Transverse colon (tissue), 4 donors: Measurements from ENCODE around the gene MRNIP. TPM values are rescaled to one million over a fixed set of nuclear protein-coding genes. Genes with fewer than 3 reads are reported as not detected.
A peak's percentile ranks its signal among the peaks of the same experiment; 100 is the strongest.
"Not testable (repeated sequence)": the region's sequence is repeated elsewhere in the genome, so short reads cannot be mapped to it uniquely, and the experiment has no call there.

ENCODE experiments used
- DNase-seq: peaks from one replicate; pipeline ENCODE4 v3.0.0-alpha.2; 2019
- H3K27ac ChIP-seq, 4 donors: fragments of 200-600 bp; sonication (generic); 2 replicates each; pipeline ENCODE4 v1.5.1; 2016 to 2018; ENCODE audit warnings: inconsistent platforms in 4 of 4
- H3K27me3 ChIP-seq: fragments of 200-600 bp; sonication (generic); 2 replicates; pipeline ENCODE4 v1.5.1; 2017; ENCODE audit warnings: inconsistent platforms
- H3K36me3 ChIP-seq, 4 donors: fragments of 200-600 bp; sonication (generic); 2 replicates each; pipeline ENCODE4 v1.5.1; 2017 to 2019; ENCODE audit warnings: inconsistent platforms in 4 of 4
- H3K4me1 ChIP-seq, 4 donors: fragments of 200-600 bp; sonication (generic); 2 replicates each; pipeline ENCODE4 v1.5.1; 2017 to 2020; ENCODE audit warnings: inconsistent platforms in 4 of 4
- H3K4me3 ChIP-seq, 4 donors: fragments of 200-600 bp; sonication (generic); 1 replicate in 1 of 4; 2 replicates in 3 of 4; pipeline versions ENCODE4 v1.5.1 to v1.6.1; 2017 to 2019; ENCODE audit warnings: inconsistent platforms in 4 of 4
- H3K9me3 ChIP-seq, 2 donors: fragments of 200-600 bp; sonication (generic); 2 replicates each; pipeline ENCODE4 v1.5.1; 2017 to 2019; ENCODE audit warnings: inconsistent platforms in 2 of 2
- EP300 ChIP-seq: sonication (generic); formaldehyde crosslinking; IDR thresholded peaks from one replicate; pipeline ENCODE4 v1.6.1; 2017; ENCODE audit warnings: antibody characterized with exemption, low read depth
- POLR2A ChIP-seq: fragments of 450-650 bp; IDR thresholded peaks from one replicate; pipeline ENCODE4 v1.6.1; 2016; ENCODE audit warnings: antibody characterized with exemption, mild to moderate bottlenecking, moderate library complexity
- POLR2AphosphoS5 ChIP-seq, 3 donors: sonication (generic); formaldehyde crosslinking; IDR thresholded peaks; one replicate each; pipeline ENCODE4 v1.6.1; 2016; ENCODE audit warnings: antibody characterized with exemption in 3 of 3
- WGBS, 2 donors: methylation state at CpG; one replicate each; pipeline ENCODE4 v1.1.5; 2018; ENCODE audit warnings: low coverage in 1 of 2; 5-methylcytosine and 5-hydroxymethylcytosine counted together
- in situ Hi-C, 4 donors: fragments of 200-750 bp; cut with MboI; loops; one replicate each; pipeline versions ENCODE4 v1.15.0 to v1.15.1; 2017; ENCODE audit warnings: low sequenced_read_pairs in 3 of 4, low pct_ligation_motif_present in 1 of 4, low pct_unique_long_range_greater_than_20kb in 1 of 4
- intact Hi-C: fragments of 100-400 bp; cut with DNase I; formaldehyde crosslinking; loops from one replicate; pipeline ENCODE4 v1.15.1; 2023; ENCODE audit warnings: low total_unique reads
- small RNA-seq, 4 donors: library from RNA; depleted of rRNA; stranded (forward); fragments of <200 nt; gene quantifications; one replicate each; pipeline ENCODE3, GENCODE V24; 2016
- total RNA-seq, 4 donors: library from RNA; depleted of rRNA; stranded (reverse); fragments of >200 nt; gene quantifications; one replicate each; pipeline ENCODE4 v1.1.0, GENCODE V29; 2016
- TF ChIP-seq, protein P1 (sequence below), 5 experiments: fragments of 200-600 bp in 3 of 5; fragments of 450-650 bp in 2 of 5; sonication (generic) in 3 of 5; IDR thresholded peaks; 1 replicate in 2 of 5; 2 replicates in 3 of 5; pipeline ENCODE4 v1.5.1; 2016 to 2017; ENCODE audit warnings: antibody characterized with exemption in 5 of 5, inconsistent platforms in 3 of 5, mild to moderate bottlenecking in 2 of 5, moderate library complexity in 1 of 5

The MRNIP gene
- total RNA-seq, 4 donors from 2014 or later: 24.7 to 124 (median 42.9) TPM

DNA sequence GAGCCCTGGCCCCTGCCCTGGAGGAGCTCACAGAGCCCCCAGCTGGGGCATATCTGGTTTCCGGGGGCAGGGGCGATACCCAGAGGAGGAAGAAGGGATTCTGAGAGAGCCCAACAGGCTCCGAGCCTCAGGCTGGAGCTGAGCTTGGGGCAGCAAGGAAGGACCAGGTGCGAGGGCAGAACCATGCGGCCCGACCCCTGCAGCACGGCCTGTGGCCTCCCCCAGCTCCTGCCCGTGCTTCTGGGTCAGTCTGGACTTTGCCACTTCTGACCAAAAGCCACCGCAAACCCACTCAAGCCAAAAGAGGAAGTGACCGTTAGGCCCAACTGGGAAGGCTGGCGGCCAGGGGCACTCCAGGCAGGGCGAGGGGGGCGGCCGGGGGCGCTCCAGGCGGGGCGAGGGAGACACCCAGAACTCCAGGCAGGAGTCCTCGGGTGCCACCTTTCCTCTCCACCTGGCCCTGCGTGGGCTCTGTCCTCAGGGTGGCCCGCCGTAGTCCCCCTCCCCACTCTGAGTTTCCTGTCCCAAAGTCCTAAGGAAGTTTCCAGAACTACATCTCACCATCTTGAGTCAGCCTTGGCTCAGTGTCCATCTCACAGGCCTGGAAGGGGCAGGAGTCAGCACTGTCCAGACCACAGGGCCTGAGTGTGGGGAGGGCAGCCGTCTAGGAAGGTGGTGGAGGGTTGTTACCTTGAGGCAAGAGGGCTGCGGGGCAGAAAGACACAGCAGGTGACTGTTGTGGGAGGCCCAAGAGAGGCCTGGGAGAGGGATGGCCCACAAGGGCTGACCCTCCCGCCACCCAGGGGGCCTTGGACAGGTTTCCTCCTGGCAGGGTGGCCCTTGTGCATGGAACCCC lies 65.8 kb downstream of the MRNIP start:
- Histone ChIP-seq H3K27me3 (no peaks in the 10 kb centered on the region), H3K9me3 (no peaks in the 10 kb centered on the region), H3K27ac (peak overlapping the region; percentile 47 to 59 (median 56)), H3K4me1 (peaks cover 19 to 46% (median 29%) of the 10 kb centered on the region in 4 donors), H3K36me3 (peaks cover 0 to 4% (median 1%) of the 10 kb centered on the region in 4 donors), H3K4me3 (no peak overlapping the region)
- DNase-seq: no peak
- 80 to 83% methylated on average over 2 to 23 of the region's 24 CpGs for WGBS, 2 donors
- in situ Hi-C loops (no loop called here), intact Hi-C loops (no loop called here)
- TF ChIP-seq EP300 (no peak), POLR2AphosphoS5 (IDR thresholded peaks at IDR 0.05) (no peak), POLR2A (no peak)
- TF ChIP-seq, protein P1, sequence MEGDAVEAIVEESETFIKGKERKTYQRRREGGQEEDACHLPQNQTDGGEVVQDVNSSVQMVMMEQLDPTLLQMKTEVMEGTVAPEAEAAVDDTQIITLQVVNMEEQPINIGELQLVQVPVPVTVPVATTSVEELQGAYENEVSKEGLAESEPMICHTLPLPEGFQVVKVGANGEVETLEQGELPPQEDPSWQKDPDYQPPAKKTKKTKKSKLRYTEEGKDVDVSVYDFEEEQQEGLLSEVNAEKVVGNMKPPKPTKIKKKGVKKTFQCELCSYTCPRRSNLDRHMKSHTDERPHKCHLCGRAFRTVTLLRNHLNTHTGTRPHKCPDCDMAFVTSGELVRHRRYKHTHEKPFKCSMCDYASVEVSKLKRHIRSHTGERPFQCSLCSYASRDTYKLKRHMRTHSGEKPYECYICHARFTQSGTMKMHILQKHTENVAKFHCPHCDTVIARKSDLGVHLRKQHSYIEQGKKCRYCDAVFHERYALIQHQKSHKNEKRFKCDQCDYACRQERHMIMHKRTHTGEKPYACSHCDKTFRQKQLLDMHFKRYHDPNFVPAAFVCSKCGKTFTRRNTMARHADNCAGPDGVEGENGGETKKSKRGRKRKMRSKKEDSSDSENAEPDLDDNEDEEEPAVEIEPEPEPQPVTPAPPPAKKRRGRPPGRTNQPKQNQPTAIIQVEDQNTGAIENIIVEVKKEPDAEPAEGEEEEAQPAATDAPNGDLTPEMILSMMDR (IDR thresholded peaks at IDR 0.05): no peak

DNA sequence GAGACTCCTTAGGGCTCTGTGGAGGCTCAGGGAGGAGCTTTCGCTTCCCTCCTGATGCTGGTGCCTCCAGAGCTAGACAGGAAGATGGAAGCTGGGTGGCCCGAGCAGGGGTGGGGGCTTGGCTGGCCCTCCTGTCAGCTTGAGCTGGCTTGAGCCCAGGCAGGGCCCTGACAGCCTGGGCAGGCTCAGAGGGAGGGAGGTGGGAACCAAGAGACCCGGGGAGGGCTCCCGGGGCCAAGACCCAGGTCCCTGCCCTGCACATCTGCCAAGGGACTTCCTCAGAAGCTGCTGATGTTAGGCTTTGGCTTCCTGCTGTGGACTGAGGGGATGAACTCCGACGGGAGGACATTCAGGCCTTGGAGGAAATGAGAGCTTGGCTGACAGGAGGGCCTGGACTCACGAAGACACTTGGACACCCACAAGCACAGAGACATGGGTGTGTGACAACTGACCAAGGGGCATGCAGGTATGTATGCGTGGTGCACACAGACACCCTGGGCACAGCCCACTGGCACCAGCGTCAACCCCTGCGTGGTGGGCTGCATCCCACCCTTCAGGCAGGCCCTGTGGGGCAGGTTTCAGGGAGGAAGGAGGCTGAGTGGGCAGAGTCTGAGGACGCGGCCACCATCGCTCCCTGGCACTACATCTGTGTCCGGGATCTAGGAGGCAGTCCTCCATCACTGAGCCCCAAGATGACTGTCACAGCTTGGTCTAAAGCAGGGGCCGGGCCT lies 66.6 kb downstream of the MRNIP start:
- peak overlapping the region; percentile 47 to 59 (median 56) for H3K27ac ChIP-seq
- intact Hi-C loops: no loop called here
- DNase-seq: no peak
- no peaks in the 10 kb centered on the region for H3K27me3 ChIP-seq
- no peaks in the 10 kb centered on the region for H3K36me3 ChIP-seq
- TF ChIP-seq POLR2AphosphoS5 (IDR thresholded peaks at IDR 0.05): no peak
- TF ChIP-seq EP300: no peak
- TF ChIP-seq POLR2A: no peak
- TF ChIP-seq, protein P1 (IDR thresholded peaks at IDR 0.05): no peak
- in situ Hi-C loops: no loop called here
- peaks cover 19 to 42% (median 28%) of the 10 kb centered on the region in 4 donors for H3K4me1 ChIP-seq
- no peak overlapping the region for H3K4me3 ChIP-seq
- WGBS, 2 donors: 67% methylated on average over 12 of the region's 15 CpGs; no CpG with 5 or more reads in 1 of the 2 donors
- no peaks in the 10 kb centered on the region for H3K9me3 ChIP-seq

DNA sequence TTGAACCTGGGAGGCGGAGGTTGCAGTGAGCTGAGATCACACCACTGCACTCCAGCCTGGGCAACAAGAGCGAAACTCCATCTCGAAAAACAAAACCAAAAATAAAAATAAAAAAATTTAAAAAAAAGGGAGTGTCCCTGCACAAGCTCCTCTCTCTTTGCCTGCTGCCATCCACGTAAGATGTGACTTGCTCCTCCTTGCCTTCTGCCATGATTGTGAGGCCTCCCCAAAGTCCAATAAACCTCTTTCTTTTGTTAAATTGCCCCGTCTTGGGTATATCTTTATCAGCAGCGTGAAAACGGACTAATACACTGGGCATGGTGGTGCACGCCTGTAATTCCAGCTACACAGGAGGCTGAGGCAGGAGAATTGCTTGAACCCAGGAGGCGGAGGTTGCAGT lies 69.3 kb downstream of the MRNIP start:
- in situ Hi-C loops, DNase-seq, H3K27ac ChIP-seq, H3K36me3 ChIP-seq, H3K4me3 ChIP-seq, H3K9me3 ChIP-seq, H3K27me3 ChIP-seq, intact Hi-C loops: not testable (repeated sequence)
- peaks cover 5 to 20% (median 9%) of the 10 kb centered on the region in 4 donors for H3K4me1 ChIP-seq
- 89 to 94% methylated on average over 4 to 9 of the region's 9 CpGs for WGBS, 2 donors

DNA sequence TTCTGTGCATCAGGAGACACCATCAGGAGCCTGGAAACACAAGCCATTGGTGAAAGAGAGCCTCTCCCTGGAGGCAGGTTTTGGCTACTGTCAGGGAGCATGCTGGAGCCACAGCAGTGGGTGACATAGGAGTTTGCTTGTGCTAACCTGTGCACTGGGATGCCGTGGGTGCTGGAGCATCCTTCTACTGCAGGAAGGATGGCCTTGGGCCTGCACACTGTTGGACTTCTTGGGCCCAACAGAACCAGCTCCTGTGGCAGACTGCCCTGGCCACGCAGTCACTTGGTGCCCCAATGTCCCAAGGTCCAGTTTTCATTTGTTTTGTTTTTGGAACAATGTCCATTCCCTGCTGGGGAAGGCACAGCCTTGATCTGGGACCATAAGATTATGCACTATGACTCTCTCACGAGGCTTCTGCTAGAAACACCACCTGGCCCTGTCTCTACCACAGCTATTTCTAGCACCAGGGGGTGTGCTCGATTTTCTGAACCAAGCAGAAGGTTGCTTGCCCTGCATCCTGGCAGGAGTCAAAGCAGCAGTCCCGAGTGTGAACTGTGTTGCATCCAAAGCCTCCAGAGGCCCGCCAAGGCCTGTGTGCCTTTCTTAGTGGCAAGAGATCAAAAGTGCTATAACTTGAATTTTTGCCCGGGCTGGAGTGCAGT lies 70.3 kb downstream of the MRNIP start:
- TF ChIP-seq POLR2A: no peak
- 84% methylated on average over 7 of the region's 7 CpGs; no CpG with 5 or more reads in 1 of the 2 donors for WGBS, 2 donors
- Histone ChIP-seq H3K4me3 (no peak overlapping the region), H3K36me3 (no peaks in the 10 kb centered on the region), H3K4me1 (peaks cover 0 to 10% (median 2%) of the 10 kb centered on the region in 4 donors), H3K27ac (no peak overlapping the region), H3K9me3 (no peaks in the 10 kb centered on the region), H3K27me3 (no peaks in the 10 kb centered on the region)
- in situ Hi-C loops (no loop called here), intact Hi-C loops (no loop called here)
- DNase-seq: no peak

Small RNAs within 50 kb of the gene (small RNA-seq; reads per million reads assigned to genes)
- gene MIR1229 (0 to 0.28 (median 0.14) reads per million in 4 donors), gene RF00019 (0 reads per million in 4 donors)

Other genes starting within 250 kb of the MRNIP start
- 100 to 1,000 TPM; 358 to 910 (median 594) TPM for gene HNRNPH1, start 235.1 kb downstream of the MRNIP start, total RNA-seq
- gene CBY3, start 177.8 kb downstream of the MRNIP start, total RNA-seq: not detected
- gene CANX, start 159.8 kb downstream of the MRNIP start, total RNA-seq: 100 to 1,000 TPM; 124 to 398 (median 270) TPM
- gene MAML1, start 126.0 kb downstream of the MRNIP start, total RNA-seq: 10 to 100 TPM; 22.8 to 28.7 (median 27.3) TPM
- 1 to 10 TPM in 3 of 4 donors, not detected in 1; 3.0 to 3.8 (median 3.2) TPM for gene LTC4S, start 64.8 kb downstream of the MRNIP start, total RNA-seq
- 1,000 to 10,000 TPM in 1 of 4 donors, 100 to 1,000 TPM in 3; 495 to 1,114 (median 787) TPM for gene MGAT4B, start 52.0 kb downstream of the MRNIP start, total RNA-seq
- gene SQSTM1, start 37.9 kb downstream of the MRNIP start, total RNA-seq: 100 to 1,000 TPM; 250 to 620 (median 432) TPM
- gene TBC1D9B, start 49.1 kb upstream of the MRNIP start, total RNA-seq: 100 to 1,000 TPM in 2 of 4 donors, 10 to 100 TPM in 2; 90.5 to 178 (median 127) TPM
- gene RNF130, start 212.9 kb upstream of the MRNIP start, total RNA-seq: 10 to 100 TPM; 62.2 to 95.2 (median 70.3) TPM